Uterus (tissue), 2 donors: ENCODE measurements around the gene GALNT12.

Experiments used
- CTCF ChIP-seq, 4 experiments: fragments of 200-600 bp in 2 of 4; fragments of 450-650 bp in 2 of 4; sonication (generic) in 2 of 4; IDR thresholded peaks; one replicate each; pipeline ENCODE4 v1.5.1; 2016 to 2019; ENCODE audit warnings: antibody characterized with exemption in 4 of 4, mild to moderate bottlenecking in 2 of 4, moderate library complexity in 1 of 4
- POLR2A ChIP-seq, 2 donors: fragments of 450-650 bp; IDR thresholded peaks; one replicate each; pipeline ENCODE4 v1.6.1; 2016; ENCODE audit warnings: antibody characterized with exemption in 2 of 2, mild to moderate bottlenecking in 1 of 2, moderate library complexity in 1 of 2

GRCh38 chr9:98873526-98873925 is 66.1 kb downstream of the GALNT12 start:
- no peak for TF ChIP-seq CTCF (IDR thresholded peaks at IDR 0.05)
- TF ChIP-seq POLR2A (IDR thresholded peaks at IDR 0.05) = no peak
